Keratinocyte (primary cell): ENCODE results near the gene CTNNA2.

ENCODE experiments used
- EZH2 ChIP-seq: IDR thresholded peaks from one replicate; pipeline ENCODE4 v1.6.1; 2012; ENCODE audit warnings: inconsistent platforms, mild to moderate bottlenecking, low read length, moderate library complexity
- TF ChIP-seq, protein P1 (sequence below), 3 experiments: IDR thresholded peaks in 1 of 3; conservative IDR thresholded peaks in 1 of 3; optimal IDR thresholded peaks in 1 of 3; 2 replicates in 2 of 3; 3 replicates in 1 of 3; pipeline versions ENCODE3 to v1.5.1; 2011; ENCODE audit warnings: low read length in 3 of 3, mild to moderate bottlenecking in 3 of 3, moderate library complexity in 2 of 3, control low read depth in 1 of 3, inconsistent platforms in 1 of 3; ENCODE audit not compliant: insufficient read depth in 2 of 3; ENCODE audit errors: extremely low read depth in 1 of 3

DNA sequence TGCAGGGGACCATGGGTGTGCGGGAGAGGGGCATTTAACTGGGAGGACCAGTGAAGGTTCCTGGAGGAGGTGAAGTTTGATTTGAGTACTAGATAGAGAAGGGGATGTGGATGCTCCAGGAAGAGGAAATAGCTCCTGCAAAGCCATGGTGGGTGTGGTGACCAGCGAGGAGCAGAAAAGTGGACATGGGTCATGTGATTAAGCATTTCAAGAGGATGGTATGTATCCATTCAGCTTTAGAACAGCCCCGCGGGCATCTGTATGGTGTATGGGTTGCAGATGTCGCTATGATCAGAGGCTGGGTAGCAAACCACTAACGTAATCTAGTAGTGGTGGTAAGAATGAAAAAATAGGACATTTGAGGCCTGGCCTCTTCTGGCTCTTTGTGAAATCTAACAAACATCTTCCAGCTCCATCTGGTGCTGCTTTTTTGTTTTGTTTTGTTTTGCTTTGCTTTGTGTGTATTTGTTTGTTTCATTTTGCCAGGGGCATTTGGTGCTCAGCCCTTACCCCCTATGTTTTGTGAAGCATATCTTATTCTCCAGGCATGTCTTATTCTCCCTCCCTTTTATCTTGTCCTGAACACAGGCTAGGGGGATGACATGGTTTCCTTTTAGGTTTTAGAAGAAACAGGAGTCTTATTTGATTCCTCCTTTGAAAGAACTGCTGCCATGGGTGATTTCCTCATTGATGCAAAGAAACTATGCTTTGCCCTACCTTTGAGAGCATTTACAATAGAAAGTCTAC lies 565.6 kb downstream of the CTNNA2 start:
- TF ChIP-seq, protein P1, sequence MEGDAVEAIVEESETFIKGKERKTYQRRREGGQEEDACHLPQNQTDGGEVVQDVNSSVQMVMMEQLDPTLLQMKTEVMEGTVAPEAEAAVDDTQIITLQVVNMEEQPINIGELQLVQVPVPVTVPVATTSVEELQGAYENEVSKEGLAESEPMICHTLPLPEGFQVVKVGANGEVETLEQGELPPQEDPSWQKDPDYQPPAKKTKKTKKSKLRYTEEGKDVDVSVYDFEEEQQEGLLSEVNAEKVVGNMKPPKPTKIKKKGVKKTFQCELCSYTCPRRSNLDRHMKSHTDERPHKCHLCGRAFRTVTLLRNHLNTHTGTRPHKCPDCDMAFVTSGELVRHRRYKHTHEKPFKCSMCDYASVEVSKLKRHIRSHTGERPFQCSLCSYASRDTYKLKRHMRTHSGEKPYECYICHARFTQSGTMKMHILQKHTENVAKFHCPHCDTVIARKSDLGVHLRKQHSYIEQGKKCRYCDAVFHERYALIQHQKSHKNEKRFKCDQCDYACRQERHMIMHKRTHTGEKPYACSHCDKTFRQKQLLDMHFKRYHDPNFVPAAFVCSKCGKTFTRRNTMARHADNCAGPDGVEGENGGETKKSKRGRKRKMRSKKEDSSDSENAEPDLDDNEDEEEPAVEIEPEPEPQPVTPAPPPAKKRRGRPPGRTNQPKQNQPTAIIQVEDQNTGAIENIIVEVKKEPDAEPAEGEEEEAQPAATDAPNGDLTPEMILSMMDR (optimal IDR thresholded peaks at IDR 0.05 in 1 of 3, IDR thresholded peaks at IDR 0.05 in 1 of 3, conservative IDR thresholded peaks at IDR 0.05 in 1 of 3; ENCODE audit: extremely low read depth in 1 of 3, insufficient read depth in 2 of 3, low read length in 3 of 3), result no peak
- no peak for TF ChIP-seq EZH2
